ENCODE data around the gene GPHB5.

DNA sequence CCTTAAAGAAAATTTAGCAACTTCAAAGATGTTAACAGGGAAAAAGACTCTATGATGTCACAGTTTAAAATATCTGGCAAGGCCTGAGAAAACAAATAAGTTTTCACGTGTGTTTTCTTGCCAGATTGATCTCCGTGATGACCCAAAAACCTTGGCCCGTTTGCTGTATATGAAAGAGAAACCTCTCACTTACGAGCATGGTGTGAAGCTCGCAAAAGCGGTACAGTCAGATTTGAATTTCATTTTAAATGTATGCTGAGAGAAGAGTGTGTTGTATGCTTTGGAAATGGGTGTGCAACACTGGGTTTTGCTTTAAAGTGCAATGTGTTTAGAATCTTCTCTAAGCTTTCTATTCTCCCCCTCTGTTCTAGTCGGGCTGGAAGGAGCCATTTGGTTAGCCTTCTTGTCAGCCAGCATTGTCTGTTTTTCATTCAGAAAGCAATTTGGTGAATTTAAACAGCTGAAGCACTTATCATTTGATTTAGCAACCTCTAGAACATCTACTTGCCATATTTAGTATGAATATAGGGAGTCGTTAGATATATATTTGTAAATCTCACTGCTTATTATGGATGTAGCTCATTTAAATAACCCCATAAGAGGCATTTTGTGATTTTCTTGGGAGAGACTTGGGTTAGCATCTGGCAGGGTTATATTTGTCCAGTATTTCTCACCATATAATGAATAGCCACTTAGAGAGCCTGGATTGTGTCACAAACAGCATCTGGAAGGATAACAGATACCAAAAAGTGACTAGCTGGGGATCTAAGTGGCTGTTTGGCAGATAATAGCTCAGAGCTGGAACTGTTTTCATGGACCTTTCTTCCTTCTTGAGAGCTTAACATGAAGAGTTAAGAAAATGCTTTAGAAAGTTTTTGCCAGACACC lies 35.5 kb downstream of the GPHB5 start:
- TF ChIP-seq CTCF (conservative IDR thresholded peaks at IDR 0.05) (no peak), EZH2 (IDR thresholded peaks at IDR 0.05; ENCODE audit: low read depth) (no peak)
